Measurements from ENCODE around the gene FUT1. TPM values are rescaled to one million over a fixed set of nuclear protein-coding genes. Genes with fewer than 3 reads are reported as not detected.
"Not testable (repeated sequence)": the region's sequence is repeated elsewhere in the genome, so short reads cannot be mapped to it uniquely, and the experiment has no call there.

The FUT1 gene
- total RNA-seq, 1 experiment from 2014 or later: 0.60 TPM

- DNase-seq (ENCODE audit: low read depth): no peak
Observed at GRCh38 chr19:48768994-48769713, 16.7 kb upstream of the FUT1 start.

DNA sequence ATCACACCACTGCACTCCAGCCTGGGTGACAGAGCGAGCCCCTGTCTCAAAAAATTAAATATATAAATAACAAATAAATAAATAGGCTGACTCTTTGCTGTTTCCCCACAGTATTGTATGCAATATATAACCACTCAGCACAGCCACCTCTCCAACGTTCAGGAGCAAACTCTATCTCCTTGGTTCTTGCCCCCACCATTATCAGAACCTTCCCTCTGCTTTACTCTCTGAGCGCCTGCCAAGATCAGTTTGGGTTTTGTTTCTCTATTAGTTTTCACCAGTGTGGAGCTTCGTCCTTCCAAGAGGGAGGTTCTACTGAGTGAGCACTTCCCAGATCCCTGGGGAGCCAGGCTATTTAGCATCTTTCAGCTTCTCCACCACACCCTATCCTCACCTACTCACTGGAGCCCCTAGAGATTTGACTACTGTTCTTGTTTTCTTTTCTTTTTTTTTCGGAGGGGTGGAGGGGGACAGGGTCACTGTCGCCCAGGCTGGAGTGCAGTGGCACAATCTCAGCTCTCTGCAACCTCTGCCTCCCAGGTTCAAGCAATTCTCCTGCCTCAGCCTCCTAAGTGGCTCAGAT lies 15.8 kb upstream of the FUT1 start:
- not testable (repeated sequence) for DNase-seq (ENCODE audit: low read depth)

GRCh38 chr19:48765816-48766215 lies 13.4 kb upstream of the FUT1 start:
- not testable (repeated sequence) for DNase-seq (ENCODE audit: low read depth)

- peak; percentile 32 for DNase-seq (ENCODE audit: low read depth)
Observed at GRCh38 chr19:48760504-48761205, 8.2 kb upstream of the FUT1 start.

GRCh38 chr19:48757741-48758144 lies 5.3 kb upstream of the FUT1 start:
- DNase-seq (ENCODE audit: low read depth): no peak

DNA sequence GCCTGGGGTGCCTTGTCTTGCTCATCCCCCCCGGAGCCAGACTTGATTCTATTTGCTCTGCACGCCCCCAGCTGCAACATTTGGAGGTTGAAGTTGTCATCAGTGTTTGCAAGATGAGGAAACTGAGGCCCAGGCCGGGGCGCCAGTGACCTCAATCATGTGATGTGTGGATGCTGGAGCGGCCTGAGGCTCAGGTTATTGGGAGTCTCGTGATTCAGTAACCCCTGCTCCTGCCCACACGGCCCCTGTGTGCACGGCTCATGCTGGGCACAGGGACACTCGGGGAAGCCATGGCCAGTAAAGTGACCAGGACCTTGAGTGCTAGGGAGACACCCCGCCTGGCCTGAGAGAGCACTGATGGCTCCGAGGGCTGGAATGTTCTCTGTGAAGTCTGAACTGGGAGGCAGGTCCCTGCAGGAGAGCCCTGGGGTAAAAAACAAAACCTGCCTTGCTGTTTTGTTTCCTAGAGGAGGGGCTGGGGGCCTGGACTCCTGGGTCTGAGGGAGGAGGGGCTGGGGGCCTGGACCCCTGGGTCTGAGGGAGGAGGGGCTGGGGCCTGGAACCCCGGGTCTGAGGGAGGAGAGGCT lies 4.7 kb upstream of the FUT1 start:
- no peak for DNase-seq (ENCODE audit: low read depth)

GRCh38 chr19:48756686-48757085 lies 4.2 kb upstream of the FUT1 start:
- DNase-seq (ENCODE audit: low read depth): no peak

DNA sequence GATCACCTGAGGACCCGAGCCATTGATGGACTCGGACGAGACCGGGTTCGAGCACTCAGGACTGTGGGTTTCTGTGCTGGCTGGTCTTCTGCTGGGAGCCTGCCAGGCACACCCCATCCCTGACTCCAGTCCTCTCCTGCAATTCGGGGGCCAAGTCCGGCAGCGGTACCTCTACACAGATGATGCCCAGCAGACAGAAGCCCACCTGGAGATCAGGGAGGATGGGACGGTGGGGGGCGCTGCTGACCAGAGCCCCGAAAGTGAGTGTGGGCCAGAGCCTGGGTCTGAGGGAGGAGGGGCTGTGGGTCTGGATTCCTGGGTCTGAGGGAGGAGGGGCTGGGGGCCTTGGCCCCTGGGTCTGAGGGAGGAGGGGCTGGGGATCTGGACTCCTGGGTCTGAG lies 3.8 kb upstream of the FUT1 start:
- no peak for DNase-seq (ENCODE audit: low read depth)

DNA sequence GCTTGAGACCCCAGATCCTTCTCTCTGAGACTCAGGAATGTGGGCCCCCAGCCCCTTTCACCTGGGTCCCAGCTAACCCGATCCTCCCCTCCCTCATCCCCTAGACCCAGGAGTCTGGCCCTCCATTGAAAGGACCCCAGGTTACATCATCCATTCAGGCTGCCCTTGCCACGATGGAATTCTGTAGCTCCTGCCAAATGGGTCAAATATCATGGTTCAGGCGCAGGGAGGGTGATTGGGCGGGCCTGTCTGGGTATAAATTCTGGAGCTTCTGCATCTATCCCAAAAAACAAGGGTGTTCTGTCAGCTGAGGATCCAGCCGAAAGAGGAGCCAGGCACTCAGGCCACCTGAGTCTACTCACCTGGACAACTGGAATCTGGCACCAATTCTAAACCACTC lies 3.3 kb upstream of the FUT1 start:
- DNase-seq (ENCODE audit: low read depth): no peak

- DNase-seq (ENCODE audit: low read depth): no peak
Observed at GRCh38 chr19:48755084-48755641, 2.7 kb upstream of the FUT1 start, which contains the start of gene FGF21. TSS of gene FGF21 (plus strand) at chr19:48755524. CDS start at chr19:48756237, 713 bp downstream.

DNA sequence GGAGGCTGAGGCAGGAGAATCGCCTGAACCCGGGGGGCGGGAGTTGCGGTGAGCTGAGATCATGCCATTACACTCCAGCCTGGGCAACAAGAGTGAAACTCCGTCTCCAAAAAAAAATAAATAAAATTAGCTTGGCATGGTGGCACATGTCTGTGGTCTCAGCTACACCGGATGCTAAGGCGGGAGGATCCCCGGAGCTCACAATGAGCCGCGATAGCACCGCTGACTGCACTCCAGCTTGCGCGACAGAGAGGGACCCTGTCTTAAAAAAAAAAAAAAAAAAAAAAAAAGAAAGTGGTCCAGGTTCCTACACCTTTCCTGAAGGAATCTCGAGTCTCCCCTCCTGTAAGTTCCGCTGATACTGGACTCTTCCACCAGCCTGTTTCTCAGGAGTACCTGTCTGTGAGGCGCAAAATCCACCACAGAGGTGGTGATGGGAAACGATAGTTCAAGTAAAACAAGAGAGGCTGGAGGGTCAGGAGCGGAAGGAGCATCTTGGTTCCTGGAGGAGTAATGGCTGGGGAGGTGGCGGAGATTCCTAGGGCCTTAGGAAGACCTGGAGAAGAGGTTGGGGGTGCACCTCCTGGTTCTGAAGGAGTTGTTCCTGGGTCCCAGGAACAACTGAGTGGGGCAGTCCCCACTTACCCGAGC lies 471 bp downstream of the FUT1 start:
- peak; percentile 30 for DNase-seq (ENCODE audit: low read depth)

DNA sequence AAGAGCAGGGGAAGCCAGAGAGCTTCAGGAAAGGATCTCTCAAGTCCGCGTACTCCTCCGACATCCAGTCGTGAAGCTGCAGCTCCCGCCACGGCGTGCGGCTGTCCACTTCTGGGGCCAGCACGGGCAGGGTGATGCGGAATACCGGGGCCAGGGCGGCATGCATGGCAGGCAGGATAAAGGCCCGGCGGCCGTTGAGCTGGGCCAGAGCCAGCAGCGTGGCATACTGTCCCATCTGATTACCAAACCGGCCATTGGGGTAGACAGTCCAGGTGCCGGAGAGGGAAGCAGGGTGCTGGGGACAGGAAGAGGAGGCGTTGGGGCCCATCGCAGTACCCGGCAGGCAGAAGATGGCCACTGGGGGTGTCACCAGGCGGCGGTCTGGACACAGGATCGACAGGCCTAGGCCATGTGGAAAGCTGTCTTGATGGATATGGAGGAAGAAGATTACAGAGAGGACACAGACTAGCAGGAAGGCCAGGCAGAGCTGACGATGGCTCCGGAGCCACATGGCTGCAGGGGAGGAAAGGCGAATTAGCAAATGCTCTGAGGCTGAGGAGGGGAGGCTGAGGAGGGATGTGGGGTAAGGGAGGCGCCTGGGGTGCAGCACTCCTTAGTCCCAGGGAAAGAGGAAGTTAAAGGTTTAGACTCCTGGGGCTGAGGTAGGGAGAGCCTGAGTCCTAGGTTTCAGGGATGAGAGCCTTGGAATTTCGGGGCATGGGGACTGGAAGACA lies 1.5 kb downstream of the FUT1 start:
- DNase-seq (ENCODE audit: low read depth): no peak

- no peak for DNase-seq (ENCODE audit: low read depth)
Observed at GRCh38 chr19:48750351-48750750, 2.1 kb downstream of the FUT1 start.

DNA sequence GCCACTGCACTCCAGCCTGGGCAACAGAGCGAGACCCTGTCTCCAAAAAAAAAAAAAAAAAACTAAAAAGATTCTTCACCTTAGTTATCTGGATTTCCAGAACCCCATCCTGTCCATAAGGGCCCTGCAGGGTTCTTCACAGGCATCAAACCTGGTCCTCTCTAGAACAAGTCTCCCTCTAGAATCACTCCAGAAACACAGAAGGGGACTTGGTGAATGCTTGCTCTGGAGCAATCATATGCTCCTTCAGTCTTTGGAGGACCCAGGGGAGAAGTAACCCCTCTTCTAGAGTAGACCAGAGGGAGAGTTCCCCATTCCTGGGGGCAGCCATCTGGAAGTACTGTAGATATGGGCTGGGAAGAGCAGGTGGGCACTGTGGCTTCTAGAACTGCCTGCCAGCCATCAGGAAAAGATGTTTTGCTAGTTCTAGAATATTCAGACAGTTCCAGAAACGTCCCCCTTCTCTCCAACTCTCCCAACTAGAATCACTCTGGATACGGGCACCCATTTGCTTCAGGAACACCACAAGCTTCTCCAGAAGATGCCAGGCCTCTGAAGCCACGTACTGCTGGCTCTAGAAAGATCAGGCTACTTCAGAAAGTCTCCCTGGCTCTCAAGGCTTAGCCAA lies 2.8 kb downstream of the FUT1 start:
- DNase-seq (ENCODE audit: low read depth): no peak

DNA sequence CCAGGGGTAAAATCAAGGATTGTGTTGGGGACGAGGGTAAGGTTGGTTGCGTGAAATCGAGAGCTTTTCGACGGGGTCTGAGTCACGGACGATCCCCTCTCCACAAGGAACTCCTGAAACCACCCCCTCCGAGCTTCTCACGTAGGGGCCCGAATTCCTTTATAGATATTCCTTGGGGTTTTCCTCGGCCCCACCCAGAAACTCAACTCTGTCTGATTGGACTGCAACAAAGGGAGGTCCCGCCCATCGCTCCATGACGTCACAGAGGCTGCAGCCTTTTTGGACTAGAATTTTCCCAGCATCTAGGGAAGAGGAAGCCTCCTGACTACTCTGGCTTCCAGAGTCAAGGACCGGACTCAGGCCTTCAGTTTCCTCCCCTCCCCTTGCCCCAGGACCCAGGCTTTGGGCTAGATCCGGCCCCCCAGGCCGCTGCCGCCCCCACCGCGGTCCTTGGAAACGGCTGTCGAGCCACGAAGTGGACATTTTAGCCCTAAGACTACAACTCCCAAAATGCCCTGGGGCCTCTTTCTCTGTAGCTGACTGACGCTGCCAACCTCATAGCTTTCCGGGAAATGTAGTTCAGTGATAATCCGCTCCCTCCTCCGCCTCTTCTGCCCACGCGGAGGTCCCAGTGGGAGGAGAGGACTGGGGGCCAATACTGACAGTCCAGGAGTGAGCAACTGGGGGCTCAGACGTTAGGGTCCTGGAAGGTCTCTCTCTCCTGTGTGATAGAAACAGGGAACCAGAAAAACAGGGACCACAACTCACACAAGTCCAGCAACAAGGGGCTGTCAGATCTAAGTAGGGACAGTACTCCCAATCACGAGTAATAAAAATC lies 5.5 kb downstream of the FUT1 start, which contains the start of gene IZUMO1:
TSS of gene IZUMO1 (minus strand) at position 172 of the 838 bp plus-strand sequence. CDS start 1,050 bp downstream, outside the sequence.
- DNase-seq (ENCODE audit: low read depth): no peak

- DNase-seq (ENCODE audit: low read depth): no peak
Observed at GRCh38 chr19:48746110-48746509, 6.3 kb downstream of the FUT1 start.

DNA sequence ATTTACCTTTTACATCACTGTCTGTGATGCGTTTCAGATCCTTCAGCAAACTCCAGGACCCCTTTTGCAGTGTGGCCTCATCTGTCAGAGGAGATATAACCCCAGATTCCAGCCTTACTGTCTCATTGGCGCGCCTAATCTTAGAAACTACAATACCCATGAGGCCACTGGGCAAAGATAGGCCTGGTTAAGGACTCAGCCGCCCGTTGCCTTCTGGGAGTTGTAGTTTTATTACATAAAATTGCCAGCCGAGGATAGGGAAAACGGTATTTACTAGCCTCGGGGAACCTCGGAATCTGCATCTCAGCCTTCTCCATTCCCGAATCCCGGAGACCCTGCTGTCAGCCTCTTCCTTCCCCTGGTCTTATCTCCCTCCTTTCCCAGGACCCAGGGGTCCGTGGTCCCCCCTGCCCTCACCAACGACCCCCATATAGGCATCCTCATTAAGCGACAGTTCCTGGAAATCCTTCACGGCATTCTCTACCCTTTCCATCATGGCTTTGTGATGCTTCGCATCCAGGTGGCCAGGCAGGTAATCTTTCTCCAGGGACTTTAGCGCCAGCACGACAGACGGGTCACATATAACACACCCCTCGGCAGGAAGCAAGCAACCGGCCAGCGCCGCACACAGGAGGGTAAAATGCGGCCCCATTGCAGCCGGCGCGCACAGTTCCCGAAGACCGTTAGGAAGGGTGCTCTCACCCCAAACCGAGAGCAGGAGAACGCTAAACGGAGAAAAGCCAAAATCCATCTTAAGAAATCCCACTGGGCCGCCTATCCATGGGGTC lies 7.0 kb downstream of the FUT1 start:
- DNase-seq (ENCODE audit: low read depth): peak; percentile 60

DNA sequence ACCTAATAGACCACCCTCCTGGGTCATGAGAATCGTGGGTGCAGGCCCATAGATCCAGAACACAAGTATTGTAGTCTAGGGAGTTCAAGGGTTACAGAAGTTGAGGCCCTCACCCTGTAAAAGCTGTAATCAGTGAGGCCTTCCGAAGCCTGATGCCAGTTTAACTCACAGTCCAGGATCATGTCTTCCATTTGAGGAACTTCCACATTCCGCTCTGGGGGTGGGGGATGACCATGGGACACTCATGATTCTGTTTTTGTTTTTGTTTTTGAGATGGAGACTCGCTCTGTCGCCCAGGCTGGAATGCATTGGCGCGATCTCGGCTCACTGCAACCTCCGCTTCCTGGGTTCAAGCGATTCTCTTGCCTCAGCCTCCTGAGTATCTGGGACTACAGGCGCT lies 10.3 kb downstream of the FUT1 start:
- DNase-seq (ENCODE audit: low read depth): no peak
